BLaER1 treated with 17β-estradiol and CSF1 and Interleukin-3, amounts not matched to agents 10 nM and 100 nM (cell line): ENCODE measurements around the gene DNM3.
A peak's percentile ranks its signal among the peaks of the same experiment; 100 is the strongest.

Source experiments
- H3K27ac ChIP-seq, 11 experiments: shearing (Covaris generic); formaldehyde crosslinking; 2 replicates each; pipeline ENCODE4 v1.8.1; 2022
- H3K27me3 ChIP-seq, 11 experiments: shearing (Covaris generic); formaldehyde crosslinking; 2 replicates each; pipeline ENCODE4 v1.8.1; 2022
- H3K36me3 ChIP-seq, 11 experiments: shearing (Covaris generic); formaldehyde crosslinking; 2 replicates each; pipeline ENCODE4 v1.8.1; 2022
- H3K4me1 ChIP-seq, 10 experiments: shearing (Covaris generic); formaldehyde crosslinking; 2 replicates each; pipeline ENCODE4 v1.8.1; 2022
- H3K4me2 ChIP-seq, 11 experiments: shearing (Covaris generic); formaldehyde crosslinking; 2 replicates each; pipeline ENCODE4 v1.8.1; 2022
- H3K4me3 ChIP-seq, 10 experiments: shearing (Covaris generic); formaldehyde crosslinking; 2 replicates each; pipeline ENCODE4 v1.8.1; 2022
- H3K9ac ChIP-seq, 11 experiments: shearing (Covaris generic); formaldehyde crosslinking; 2 replicates each; pipeline ENCODE4 v1.8.1; 2022
- H3K9me3 ChIP-seq, 11 experiments: shearing (Covaris generic); formaldehyde crosslinking; replicated peaks in 1 of 11; 2 replicates each; pipeline ENCODE4 v1.8.1; 2022
- H4K20me1 ChIP-seq, 11 experiments: shearing (Covaris generic); formaldehyde crosslinking; 2 replicates each; pipeline ENCODE4 v1.8.1; 2022
- Cebpa-rat ChIP-seq, 11 experiments: shearing (Covaris generic); IDR thresholded peaks; 2 replicates each; pipeline ENCODE4 v1.8.1; 2022

DNM3 gene

DNA sequence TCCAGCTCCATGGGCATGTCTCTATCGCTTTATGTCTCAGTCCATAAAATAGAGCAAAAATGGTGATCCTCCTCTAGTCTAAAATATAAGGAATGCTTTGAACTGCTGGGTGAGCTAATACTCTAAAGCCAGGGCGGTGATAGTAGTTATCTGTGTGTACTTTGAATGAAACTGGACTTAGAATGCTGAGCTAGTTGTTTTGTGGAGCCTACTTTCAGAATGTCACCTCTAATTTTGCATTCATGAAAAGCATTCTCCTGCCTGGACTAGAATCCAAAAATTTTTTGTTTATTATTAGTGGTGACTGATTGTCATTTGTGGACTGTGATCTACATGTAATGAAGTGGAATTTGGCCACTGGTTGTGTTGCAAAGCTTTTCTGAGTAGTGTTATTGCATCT is 337.6 kb downstream of the DNM3 start:
- peaks cover 14 to 28% (median 21%) of the 10 kb centered on the region in 10 experiments for H3K4me1 ChIP-seq
- no peaks in the 10 kb centered on the region for H3K27me3 ChIP-seq
- H3K9ac ChIP-seq: no peak overlapping the region
- no peaks in the 10 kb centered on the region for H3K36me3 ChIP-seq
- H3K4me3 ChIP-seq: no peak overlapping the region
- no peaks in the 10 kb centered on the region for H3K9me3 ChIP-seq
- H4K20me1 ChIP-seq: no peaks in the 10 kb centered on the region
- H3K27ac ChIP-seq: no peak overlapping the region
- no peak for TF ChIP-seq Cebpa-rat (IDR thresholded peaks at IDR 0.05)
- H3K4me2 ChIP-seq: no peak overlapping the region

DNA sequence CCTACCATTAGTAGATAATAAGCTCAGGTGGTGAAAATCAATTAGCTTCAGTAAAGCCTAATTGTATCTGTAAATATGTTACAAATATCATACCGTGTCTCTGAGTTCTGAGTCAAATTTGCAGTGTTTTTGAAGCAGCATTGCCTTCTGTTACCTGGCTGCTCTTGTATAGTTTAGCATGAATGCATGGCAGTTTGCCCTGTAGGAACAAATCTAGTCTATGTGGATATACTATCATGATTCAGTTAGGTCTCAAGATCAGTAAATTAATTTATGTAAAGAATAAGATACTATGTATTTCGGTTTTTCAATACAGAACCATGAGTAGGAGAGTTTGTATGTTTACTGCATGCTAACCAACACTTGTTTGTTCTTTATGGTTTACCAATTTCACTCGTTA is 338.6 kb downstream of the DNM3 start:
- Histone ChIP-seq H3K27ac (no peak overlapping the region), H4K20me1 (no peaks in the 10 kb centered on the region), H3K27me3 (no peaks in the 10 kb centered on the region), H3K4me2 (no peak overlapping the region), H3K9ac (no peak overlapping the region), H3K4me1 (peaks cover 18 to 39% (median 26%) of the 10 kb centered on the region in 10 experiments), H3K4me3 (no peak overlapping the region), H3K9me3 (no peaks in the 10 kb centered on the region), H3K36me3 (no peaks in the 10 kb centered on the region)
- TF ChIP-seq Cebpa-rat (IDR thresholded peaks at IDR 0.05): no peak

DNA sequence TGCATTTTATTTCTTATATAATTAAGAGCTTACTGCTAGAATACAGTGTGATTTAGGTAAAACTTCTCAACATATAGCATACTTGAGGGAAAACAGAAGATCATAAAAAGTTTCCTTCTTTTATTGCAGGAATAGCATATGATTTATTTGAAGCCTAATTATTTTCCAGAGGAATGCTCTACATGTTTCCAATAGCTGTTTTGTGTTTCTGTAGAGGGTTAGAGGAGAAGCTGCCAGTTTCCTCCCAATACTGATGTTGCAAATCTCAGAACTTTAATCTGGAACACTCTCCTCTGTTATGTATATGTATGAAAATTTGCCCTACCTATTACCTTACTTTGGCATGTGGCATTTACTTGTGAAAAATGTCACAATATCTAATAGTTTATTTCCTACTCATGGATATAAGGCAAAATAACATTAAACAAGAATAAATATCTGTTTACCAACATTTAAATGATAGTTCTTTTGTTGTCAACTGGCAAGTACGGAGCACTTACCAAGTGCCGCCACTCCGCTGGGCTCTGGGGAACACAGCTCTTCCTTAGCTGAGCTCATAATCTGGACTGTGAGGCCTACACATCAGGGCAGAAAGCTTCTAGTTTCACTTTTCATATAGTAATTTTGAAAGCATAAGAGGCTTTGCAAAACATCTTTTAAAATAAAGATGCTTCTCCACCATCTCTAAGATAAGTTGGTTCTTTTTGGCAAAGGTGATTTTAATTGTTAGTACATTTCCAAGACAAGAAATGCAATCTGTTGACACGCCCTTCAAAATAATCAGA is 339.4 kb downstream of the DNM3 start:
- Histone ChIP-seq H3K4me1 (peaks cover 26 to 46% (median 34%) of the 10 kb centered on the region in 10 experiments), H3K27ac (peak overlapping the region in 10 of 11 experiments; percentile 32 to 69 (median 56); a peak in 19 of 22 replicates), H3K27me3 (no peaks in the 10 kb centered on the region), H3K9me3 (no peaks in the 10 kb centered on the region), H3K4me3 (0 out of 20 replicates have a peak overlapping the region, but pooled peaks of 1 of the 10 experiments have one; percentile 16), H4K20me1 (no peaks in the 10 kb centered on the region), H3K4me2 (peak overlapping the region; percentile 37 to 77 (median 54); a peak in 20 of 22 replicates), H3K9ac (peak overlapping the region in 7 of 11 experiments; percentile 2 to 57 (median 36); a peak in 9 of 22 replicates), H3K36me3 (no peaks in the 10 kb centered on the region)
- TF ChIP-seq Cebpa-rat (IDR thresholded peaks at IDR 0.05): no peak

DNA sequence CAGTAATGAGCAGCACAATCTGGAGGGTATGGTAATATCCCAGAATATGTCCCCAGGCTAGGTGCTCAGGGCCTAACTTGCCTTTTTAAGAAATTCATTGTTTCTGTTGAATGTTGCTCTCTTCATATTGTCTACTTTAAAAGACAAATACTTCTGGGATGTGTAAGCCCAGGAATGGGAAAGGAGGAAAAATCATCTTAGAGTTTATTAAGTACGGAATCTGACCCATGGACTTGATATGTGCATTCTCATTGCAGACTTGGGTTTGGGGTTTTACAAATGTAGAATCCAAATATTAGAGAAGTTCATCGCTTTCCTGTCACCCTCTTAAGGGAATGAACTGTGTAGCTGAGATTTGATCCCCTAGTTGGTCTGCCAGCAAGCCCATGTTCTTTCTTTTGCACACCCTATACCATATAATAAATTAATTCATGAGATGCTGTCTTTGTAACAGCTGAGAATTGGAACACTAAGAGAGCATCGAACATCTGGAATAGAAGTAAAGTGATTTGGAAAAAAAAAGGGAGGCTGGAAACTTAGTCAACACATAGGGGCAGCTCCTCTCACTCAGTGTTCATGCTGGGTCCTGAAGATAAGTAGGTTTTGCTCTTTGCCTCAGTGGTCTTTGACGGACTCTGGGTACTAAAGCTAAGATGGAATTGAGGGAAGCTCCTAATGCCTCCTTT is 343.4 kb downstream of the DNM3 start:
- H3K9me3 ChIP-seq: no peaks in the 10 kb centered on the region
- peaks cover 31 to 57% (median 46%) of the 10 kb centered on the region in 10 experiments for H3K4me1 ChIP-seq
- H4K20me1 ChIP-seq: no peaks in the 10 kb centered on the region
- no peak overlapping the region for H3K4me3 ChIP-seq
- H3K27me3 ChIP-seq: no peaks in the 10 kb centered on the region
- no peak for TF ChIP-seq Cebpa-rat (IDR thresholded peaks at IDR 0.05)
- H3K36me3 ChIP-seq: no peaks in the 10 kb centered on the region
- peak overlapping the region; percentile 52 to 78 (median 62) for H3K4me2 ChIP-seq
- no peak overlapping the region for H3K9ac ChIP-seq
- peak overlapping the region in 6 of 11 experiments; percentile 7 to 52 (median 30); a peak in 6 of 22 replicates for H3K27ac ChIP-seq

DNA sequence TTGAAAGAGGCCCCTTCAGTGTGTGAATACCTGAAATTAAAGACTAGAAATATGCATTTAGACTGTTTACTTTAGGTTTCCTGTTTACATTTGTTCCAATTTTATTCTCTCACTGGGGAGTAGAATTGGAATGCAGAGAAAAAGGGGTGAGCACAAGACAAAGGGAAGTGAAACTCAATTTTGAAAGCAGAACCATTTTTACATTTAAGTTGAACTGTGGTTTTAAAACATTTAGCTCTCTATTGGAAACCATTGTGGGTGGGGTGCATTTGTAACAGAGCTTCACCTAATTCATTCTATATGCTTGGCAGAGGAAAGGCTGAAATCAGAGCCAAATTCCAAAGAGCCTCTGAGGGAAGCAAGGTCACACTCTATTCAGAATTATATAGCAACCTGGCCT is 343.9 kb downstream of the DNM3 start:
- Histone ChIP-seq H3K27ac (peak overlapping the region in 6 of 11 experiments; percentile 7 to 52 (median 36); a peak in 9 of 22 replicates), H3K27me3 (no peaks in the 10 kb centered on the region), H3K4me3 (no peak overlapping the region), H3K9ac (no peak overlapping the region), H4K20me1 (no peaks in the 10 kb centered on the region), H3K9me3 (no peaks in the 10 kb centered on the region), H3K4me1 (peaks cover 31 to 57% (median 46%) of the 10 kb centered on the region in 10 experiments), H3K36me3 (no peaks in the 10 kb centered on the region), H3K4me2 (peak overlapping the region; percentile 52 to 78 (median 62))
- no peak for TF ChIP-seq Cebpa-rat (IDR thresholded peaks at IDR 0.05)

DNA sequence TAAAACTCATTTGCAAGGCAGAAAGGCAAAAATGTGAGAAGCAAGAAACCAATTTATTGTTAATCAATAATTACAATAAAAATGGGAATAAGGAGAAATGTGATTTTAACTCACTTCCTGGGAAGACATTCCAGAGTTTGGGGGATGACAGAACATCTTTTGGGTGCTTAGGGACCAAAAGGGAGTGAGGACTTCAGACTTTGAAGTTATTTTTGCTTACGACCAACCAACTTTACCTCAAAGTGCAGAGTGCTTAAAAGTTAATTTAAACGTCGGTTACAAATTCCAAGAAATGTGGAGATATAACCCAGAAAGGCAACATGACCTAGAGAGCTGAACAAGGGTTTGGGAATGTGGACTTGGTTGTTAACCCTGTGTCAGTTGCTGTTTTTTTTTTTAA is 344.7 kb downstream of the DNM3 start:
- no peak for TF ChIP-seq Cebpa-rat (IDR thresholded peaks at IDR 0.05)
- Histone ChIP-seq H3K9ac (no peak overlapping the region), H3K9me3 (no peaks in the 10 kb centered on the region), H3K36me3 (no peaks in the 10 kb centered on the region), H3K27ac (peak overlapping the region in 2 of 11 experiments; percentile 15; a peak in 1 of 22 replicates), H3K4me1 (peaks cover 31 to 49% (median 42%) of the 10 kb centered on the region in 10 experiments), H4K20me1 (no peaks in the 10 kb centered on the region), H3K27me3 (no peaks in the 10 kb centered on the region), H3K4me3 (no peak overlapping the region), H3K4me2 (peak overlapping the region; percentile 52 to 78 (median 62); a peak in 21 of 22 replicates)

DNA sequence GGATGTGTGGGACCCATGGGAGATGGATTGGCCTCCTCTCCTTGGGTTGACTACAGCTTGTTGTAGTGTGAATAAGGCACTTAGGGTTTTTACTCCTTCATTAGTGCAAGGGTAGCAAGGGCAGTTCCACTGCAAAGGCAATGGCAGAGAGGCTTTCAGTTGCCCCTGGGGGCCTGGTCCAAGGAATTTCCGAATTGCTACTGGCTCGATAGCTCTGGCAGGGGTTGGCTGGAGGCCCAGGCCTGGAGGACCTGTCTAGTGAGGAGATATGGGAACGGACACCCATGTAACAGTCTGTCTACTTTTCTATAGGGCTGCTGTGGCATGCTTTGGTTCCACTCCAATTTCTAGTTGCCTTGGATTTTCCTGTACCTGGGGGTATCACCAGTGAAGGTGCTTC is 360.3 kb downstream of the DNM3 start:
- H3K4me3 ChIP-seq: no peak overlapping the region
- no peaks in the 10 kb centered on the region for H3K36me3 ChIP-seq
- peaks cover 13 to 34% (median 29%) of the 10 kb centered on the region in 11 experiments; a peak in 20 of 22 replicates for H3K9me3 ChIP-seq
- TF ChIP-seq Cebpa-rat (IDR thresholded peaks at IDR 0.05): no peak
- H3K4me1 ChIP-seq: peaks cover 0 to 10% (median 0%) of the 10 kb centered on the region in 10 experiments; a peak in 3 of 20 replicates
- H3K9ac ChIP-seq: no peak overlapping the region
- no peaks in the 10 kb centered on the region for H3K27me3 ChIP-seq
- H3K4me2 ChIP-seq: no peak overlapping the region
- no peak overlapping the region for H3K27ac ChIP-seq
- no peaks in the 10 kb centered on the region for H4K20me1 ChIP-seq

DNA sequence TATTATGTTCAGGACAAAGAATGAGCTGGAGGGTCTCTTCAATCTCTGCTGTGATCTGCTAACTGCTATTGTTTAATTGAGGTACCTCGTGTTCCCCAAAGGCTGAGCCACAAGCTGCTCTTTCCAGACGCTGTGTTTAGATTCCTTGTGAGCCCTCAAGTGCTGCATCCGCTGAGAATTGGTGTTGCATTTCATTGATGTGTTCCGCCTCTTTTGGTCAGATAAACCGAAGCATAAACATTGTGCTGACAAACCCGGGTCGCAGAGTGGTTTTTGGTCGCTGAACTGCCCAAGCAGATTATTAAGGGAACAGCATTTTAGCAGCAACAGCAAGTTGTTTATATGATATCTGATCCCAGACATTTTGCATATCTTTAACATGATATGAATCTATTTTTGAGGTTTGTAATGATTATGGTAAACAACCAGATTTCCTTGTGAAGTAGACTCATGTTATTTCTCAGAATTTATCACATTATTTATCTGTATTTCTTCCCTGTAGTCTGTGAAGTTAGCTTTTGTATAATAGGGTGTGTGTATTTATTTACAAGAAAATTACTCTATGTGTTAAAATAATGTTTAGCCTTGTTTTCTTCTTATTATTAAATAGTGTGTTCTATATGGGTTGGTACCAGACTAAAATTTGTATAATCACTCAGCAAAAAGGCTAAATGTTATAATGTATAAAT is 362.0 kb downstream of the DNM3 start:
- Histone ChIP-seq H4K20me1 (no peaks in the 10 kb centered on the region), H3K27ac (no peak overlapping the region)

DNA sequence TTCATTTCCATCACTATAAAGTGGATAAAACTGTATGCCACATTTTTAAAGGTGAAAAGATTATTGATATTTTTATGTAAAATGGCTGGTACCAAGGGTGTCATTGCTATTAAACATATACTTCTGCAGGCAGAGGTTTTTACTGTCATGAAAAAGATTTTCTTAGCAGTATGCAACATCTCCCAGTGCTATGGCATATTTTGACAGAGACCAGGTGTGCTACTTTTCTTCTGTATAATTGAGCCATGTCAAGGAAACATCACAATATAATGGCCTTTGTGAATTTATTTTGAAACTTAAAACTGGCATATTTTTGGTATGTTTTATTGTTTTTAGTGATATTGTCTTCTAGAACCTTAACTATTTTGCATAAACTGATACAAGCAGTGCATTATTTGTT is 362.6 kb downstream of the DNM3 start:
- no peak overlapping the region for H3K4me3 ChIP-seq
- H4K20me1 ChIP-seq: no peaks in the 10 kb centered on the region
- TF ChIP-seq Cebpa-rat (IDR thresholded peaks at IDR 0.05): no peak
- H3K36me3 ChIP-seq: no peaks in the 10 kb centered on the region
- no peak overlapping the region for H3K4me2 ChIP-seq
- H3K27ac ChIP-seq: no peak overlapping the region
- peaks cover 0 to 10% (median 0%) of the 10 kb centered on the region in 10 experiments; a peak in 3 of 20 replicates for H3K4me1 ChIP-seq
- peaks cover 4 to 10% (median 8%) of the 10 kb centered on the region in 11 experiments; a peak in 17 of 22 replicates for H3K9me3 ChIP-seq
- H3K27me3 ChIP-seq: no peaks in the 10 kb centered on the region
- H3K9ac ChIP-seq: no peak overlapping the region

More for the DNA sequence above, 362.0 kb downstream of the DNM3 start:
- Histone ChIP-seq H3K4me3 (no peak overlapping the region), H3K9me3 (peaks cover 7 to 17% (median 14%) of the 10 kb centered on the region in 11 experiments; a peak in 18 of 22 replicates), H3K4me2 (no peak overlapping the region), H3K4me1 (peaks cover 0 to 10% (median 0%) of the 10 kb centered on the region in 10 experiments; a peak in 3 of 20 replicates), H3K36me3 (no peaks in the 10 kb centered on the region), H3K9ac (no peak overlapping the region), H3K27me3 (no peaks in the 10 kb centered on the region)
- no peak for TF ChIP-seq Cebpa-rat (IDR thresholded peaks at IDR 0.05)
